Measurements from ENCODE around the gene KRTAP9-6.

DNA sequence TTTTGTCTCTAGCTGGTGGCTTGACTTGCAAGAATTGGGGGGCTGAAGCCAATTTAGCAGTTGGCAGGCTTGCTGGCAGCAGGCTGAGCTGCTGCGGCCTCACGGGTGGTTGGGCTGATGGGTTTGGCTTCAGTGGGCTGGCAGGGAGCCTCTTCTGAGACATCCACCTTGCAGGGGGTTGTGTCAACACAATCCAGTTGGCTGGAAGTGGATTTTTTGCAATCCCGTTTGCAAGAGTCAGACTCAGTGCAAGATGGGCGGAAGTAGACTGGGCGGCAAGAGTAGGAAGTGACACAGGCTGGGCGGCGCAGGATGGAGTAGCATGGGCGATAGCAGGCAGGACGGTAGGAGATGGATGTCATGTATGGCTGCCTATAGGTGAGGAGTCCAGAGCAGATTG is 42.5 kb downstream of the KRTAP9-6 start:
- TF ChIP-seq, protein P1, sequence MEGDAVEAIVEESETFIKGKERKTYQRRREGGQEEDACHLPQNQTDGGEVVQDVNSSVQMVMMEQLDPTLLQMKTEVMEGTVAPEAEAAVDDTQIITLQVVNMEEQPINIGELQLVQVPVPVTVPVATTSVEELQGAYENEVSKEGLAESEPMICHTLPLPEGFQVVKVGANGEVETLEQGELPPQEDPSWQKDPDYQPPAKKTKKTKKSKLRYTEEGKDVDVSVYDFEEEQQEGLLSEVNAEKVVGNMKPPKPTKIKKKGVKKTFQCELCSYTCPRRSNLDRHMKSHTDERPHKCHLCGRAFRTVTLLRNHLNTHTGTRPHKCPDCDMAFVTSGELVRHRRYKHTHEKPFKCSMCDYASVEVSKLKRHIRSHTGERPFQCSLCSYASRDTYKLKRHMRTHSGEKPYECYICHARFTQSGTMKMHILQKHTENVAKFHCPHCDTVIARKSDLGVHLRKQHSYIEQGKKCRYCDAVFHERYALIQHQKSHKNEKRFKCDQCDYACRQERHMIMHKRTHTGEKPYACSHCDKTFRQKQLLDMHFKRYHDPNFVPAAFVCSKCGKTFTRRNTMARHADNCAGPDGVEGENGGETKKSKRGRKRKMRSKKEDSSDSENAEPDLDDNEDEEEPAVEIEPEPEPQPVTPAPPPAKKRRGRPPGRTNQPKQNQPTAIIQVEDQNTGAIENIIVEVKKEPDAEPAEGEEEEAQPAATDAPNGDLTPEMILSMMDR (IDR thresholded peaks at IDR 0.05): no peak
- TF ChIP-seq POLR2A (IDR thresholded peaks at IDR 0.05): no peak

Measured in uterus (tissue), 2 donors.